22Rv1 (cell line): ENCODE results near the gene PCGF2.

Experiments used
- H3K27ac ChIP-seq: fragments of 450-650 bp; 2 replicates; pipeline ENCODE4 v1.5.1; 2017
- ZFX ChIP-seq: fragments of 450-650 bp; IDR thresholded peaks from 2 replicates; pipeline ENCODE4 v1.6.1; 2017; ENCODE audit warnings: antibody characterized with exemption, borderline replicate concordance
- TF ChIP-seq, protein P1 (sequence below): fragments of 450-650 bp; IDR thresholded peaks from 2 replicates; pipeline ENCODE4 v1.5.1; 2017; ENCODE audit warnings: mild to moderate bottlenecking

The PCGF2 gene

GRCh38 chr17:38721802-38722201 is 26.3 kb downstream of the PCGF2 start:
- TF ChIP-seq ZFX, result no peak
- TF ChIP-seq, protein P1, sequence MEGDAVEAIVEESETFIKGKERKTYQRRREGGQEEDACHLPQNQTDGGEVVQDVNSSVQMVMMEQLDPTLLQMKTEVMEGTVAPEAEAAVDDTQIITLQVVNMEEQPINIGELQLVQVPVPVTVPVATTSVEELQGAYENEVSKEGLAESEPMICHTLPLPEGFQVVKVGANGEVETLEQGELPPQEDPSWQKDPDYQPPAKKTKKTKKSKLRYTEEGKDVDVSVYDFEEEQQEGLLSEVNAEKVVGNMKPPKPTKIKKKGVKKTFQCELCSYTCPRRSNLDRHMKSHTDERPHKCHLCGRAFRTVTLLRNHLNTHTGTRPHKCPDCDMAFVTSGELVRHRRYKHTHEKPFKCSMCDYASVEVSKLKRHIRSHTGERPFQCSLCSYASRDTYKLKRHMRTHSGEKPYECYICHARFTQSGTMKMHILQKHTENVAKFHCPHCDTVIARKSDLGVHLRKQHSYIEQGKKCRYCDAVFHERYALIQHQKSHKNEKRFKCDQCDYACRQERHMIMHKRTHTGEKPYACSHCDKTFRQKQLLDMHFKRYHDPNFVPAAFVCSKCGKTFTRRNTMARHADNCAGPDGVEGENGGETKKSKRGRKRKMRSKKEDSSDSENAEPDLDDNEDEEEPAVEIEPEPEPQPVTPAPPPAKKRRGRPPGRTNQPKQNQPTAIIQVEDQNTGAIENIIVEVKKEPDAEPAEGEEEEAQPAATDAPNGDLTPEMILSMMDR, result no peak
- H3K27ac ChIP-seq, result no peak overlapping the region; the same call in 1 of the 2 replicates

- TF ChIP-seq, protein P1, result no peak
- TF ChIP-seq ZFX, result no peak
- peak overlapping the region; percentile 82; the same call in 1 of the 2 replicates for H3K27ac ChIP-seq
Measured at GRCh38 chr17:38720941-38721340, 27.2 kb downstream of the PCGF2 start.

- H3K27ac ChIP-seq, result peak overlapping the region; percentile 82
- TF ChIP-seq, protein P1, result no peak
- TF ChIP-seq ZFX, result no peak
Measured at GRCh38 chr17:38719943-38720641, 28.0 kb downstream of the PCGF2 start.

GRCh38 chr17:38719289-38719942 is 28.7 kb downstream of the PCGF2 start:
- TF ChIP-seq ZFX, result no peak
- TF ChIP-seq, protein P1, result no peak
- peak overlapping the region; percentile 82 for H3K27ac ChIP-seq

DNA sequence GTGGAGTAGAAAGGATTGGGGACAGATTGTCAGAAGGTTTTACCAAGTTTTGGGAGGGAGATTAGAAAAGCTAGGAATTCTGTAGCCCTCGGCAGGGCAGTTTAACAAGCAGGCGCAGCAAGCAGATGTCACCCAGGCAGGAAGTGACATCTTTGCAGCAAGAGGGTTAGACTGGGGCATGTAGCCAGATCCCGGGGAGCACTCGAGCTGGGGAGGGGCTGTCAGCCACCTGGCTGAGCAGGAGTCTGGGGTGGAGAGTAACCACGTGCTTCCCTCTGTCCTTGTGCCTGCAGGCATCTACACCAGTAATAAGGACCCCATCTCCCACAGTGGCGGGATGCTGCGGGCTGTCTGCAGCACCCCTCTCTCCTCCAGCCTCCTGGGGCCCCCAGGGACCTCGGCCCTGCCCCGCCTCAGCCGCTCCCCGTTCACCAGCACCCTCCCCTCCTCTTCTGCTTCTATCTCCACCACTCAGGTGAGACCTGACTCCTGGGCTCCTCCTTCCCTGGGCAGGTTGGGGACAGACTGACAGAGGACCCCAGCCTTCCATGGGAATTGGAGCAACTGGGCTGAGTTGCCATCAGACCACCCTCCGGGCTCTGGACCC is 30.9 kb downstream of the PCGF2 start:
- peak overlapping the region; percentile 82 for H3K27ac ChIP-seq
- no peak for TF ChIP-seq ZFX
- TF ChIP-seq, protein P1, result no peak

GRCh38 chr17:38716368-38717005 is 31.6 kb downstream of the PCGF2 start:
- H3K27ac ChIP-seq, result no peak overlapping the region; the same call in 1 of the 2 replicates
- no peak for TF ChIP-seq ZFX
- TF ChIP-seq, protein P1, result no peak
